GM12891 (cell line): ENCODE results near the gene HMGN3.

ENCODE experiments used
- DNase-seq: peaks from one replicate; pipeline ENCODE4 v3.0.0; 2011; ENCODE audit warnings: low spot score; ENCODE audit not compliant: insufficient read length
- FAIRE-seq: peaks from 2 replicates; lab custom pipeline; 2011; peaks lifted over from hg19 to GRCh38; lab: Jason Lieb, UNC
- PAX5 ChIP-seq: IDR thresholded peaks from 2 replicates; pipeline ENCODE4 v1.6.1; 2011; ENCODE audit warnings: low read length, moderate library complexity, mild to moderate bottlenecking; ENCODE audit not compliant: insufficient read depth, severe bottlenecking
- POLR2A ChIP-seq: IDR thresholded peaks from 2 replicates; pipeline ENCODE4 v1.6.1; 2011; ENCODE audit warnings: low read depth, low read length, control low read depth
- POLR2AphosphoS5 ChIP-seq: IDR thresholded peaks from 2 replicates; pipeline ENCODE4 v1.6.1; 2011; ENCODE audit warnings: low read depth, low read length, control low read depth
- POU2F2 ChIP-seq: IDR thresholded peaks from 2 replicates; pipeline ENCODE4 v1.6.1; 2011; ENCODE audit warnings: low read depth, mild to moderate bottlenecking, control low read depth, low read length, moderate library complexity
- SPI1 ChIP-seq: IDR thresholded peaks from 2 replicates; pipeline ENCODE4 v1.6.1; 2011; ENCODE audit warnings: low read depth, low read length, control low read depth
- TAF1 ChIP-seq: IDR thresholded peaks from 2 replicates; pipeline ENCODE4 v1.6.1; 2011; ENCODE audit warnings: low read depth, low read length, control low read depth

HMGN3 gene

DNA sequence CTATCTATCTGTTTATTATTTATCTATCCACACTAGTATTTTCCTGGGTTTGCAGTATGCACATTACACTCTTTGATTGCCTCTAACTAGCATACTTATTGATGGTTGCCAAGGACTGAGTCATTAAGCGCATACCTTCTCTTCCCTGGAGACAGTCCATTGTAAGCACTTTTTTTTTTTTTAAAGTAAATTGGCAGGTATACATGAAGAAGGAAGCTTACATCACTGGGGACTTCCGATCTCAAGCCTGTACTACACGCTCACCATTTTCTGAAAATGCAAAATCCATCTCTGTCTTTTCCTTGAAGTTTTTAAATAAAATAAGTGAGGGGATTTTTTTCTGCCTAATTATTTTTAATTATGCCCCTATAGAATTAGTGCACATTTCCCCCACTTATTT is 63.5 kb downstream of the HMGN3 start:
- TF ChIP-seq POU2F2 (no peak), PAX5 (no peak), POLR2AphosphoS5 (no peak), SPI1 (no peak), POLR2A (no peak), TAF1 (no peak)
- no peak for DNase-seq
- FAIRE-seq = no peak

DNA sequence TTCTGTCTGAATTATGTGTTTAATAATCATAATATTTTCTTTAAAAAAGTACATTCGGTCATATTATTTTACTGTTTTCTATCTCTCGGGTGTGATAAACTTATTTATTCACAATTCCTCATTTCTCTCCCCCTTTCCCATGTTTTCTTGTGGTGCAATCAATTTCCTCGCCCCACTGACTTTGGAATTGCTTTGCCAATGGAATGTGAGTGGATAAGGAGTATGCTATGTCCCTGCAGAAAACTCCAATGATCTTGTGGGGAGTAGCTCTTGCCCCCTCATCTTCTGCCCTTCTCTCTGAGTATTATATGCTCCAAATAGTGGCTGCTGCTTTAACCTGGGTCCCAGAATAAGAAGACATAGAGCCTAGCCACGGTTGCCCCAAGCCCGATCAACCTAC is 64.1 kb downstream of the HMGN3 start:
- DNase-seq (no peak), FAIRE-seq (no peak)
- TF ChIP-seq POLR2AphosphoS5 = no peak
- no peak for TF ChIP-seq POLR2A
- no peak for TF ChIP-seq POU2F2
- TF ChIP-seq TAF1 = no peak
- TF ChIP-seq PAX5 = no peak

DNA sequence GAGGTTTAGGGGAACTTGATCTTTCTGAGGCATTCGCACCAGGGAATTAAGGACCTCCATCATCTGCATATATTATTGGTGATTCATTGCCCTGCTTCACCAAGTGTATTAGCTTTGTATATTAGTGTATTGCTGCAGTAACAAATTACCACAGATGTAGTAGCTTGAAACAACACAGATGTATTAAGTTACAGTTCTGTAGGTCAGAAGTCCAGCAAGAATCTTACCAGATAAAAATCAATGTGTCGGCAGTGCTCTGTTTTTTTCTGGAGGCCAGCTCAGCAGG is 65.8 kb downstream of the HMGN3 start:
- TF ChIP-seq SPI1 (no peak), POLR2A (no peak), POLR2AphosphoS5 (no peak), PAX5 (no peak), POU2F2 (no peak), TAF1 (no peak)
- DNase-seq (no peak), FAIRE-seq (no peak)

DNA sequence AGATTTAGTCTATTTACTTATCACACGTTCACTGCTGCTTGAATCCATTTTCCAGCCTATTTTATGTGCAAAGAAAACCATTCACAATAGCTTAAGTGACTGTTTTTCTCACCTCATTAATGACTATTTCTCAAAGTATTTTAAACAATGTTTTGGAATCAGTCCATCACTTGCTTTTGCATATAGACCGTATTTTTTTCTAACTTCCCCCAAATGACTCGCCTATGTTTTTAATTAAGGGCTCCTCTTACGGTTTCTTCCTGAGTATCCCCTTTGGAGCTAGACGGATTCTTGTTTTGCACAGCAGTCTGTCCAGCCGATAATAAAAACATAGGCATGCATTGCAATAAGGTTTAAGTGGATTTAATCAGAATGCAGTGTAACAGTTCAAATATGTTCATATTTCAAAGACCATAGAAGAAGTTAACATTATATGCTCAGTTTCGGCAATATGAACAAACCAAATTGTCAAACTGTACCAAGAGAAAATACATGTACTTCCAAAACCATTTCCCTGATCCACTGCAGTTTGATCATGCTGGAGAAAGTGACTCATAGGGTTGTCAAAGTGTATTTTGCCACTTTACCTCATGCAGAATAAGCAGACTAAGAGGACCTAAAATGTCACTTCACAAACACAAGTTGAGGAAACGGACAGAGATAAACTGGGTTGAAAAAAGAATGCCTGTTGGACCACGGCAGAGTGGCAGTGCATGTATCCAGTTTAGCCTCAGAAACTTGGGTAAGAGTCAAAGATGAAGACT is 66.4 kb downstream of the HMGN3 start:
- no peak for FAIRE-seq
- no peak for TF ChIP-seq TAF1
- no peak for TF ChIP-seq PAX5
- no peak for TF ChIP-seq POLR2A
- TF ChIP-seq POU2F2 = no peak
- no peak for TF ChIP-seq POLR2AphosphoS5
- TF ChIP-seq SPI1 = no peak
- no peak for DNase-seq

DNA sequence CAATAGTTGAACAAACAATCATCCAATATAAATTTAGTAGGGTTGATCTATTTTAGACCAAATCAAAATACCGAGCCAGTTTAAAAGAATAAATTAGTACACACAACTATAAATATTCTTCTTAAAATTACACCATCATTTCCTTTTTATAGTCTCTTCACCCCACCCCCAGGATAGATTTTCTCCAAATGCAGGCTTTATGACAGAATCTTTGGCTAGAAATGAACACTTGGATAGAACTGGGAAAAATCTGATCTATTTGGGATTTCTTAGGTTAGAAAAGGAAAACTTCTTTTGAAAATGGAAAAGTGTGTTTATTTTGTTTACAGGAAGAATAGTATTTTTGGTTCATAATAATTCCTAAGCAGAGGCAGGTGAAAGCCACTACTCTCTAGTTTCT is 74.6 kb downstream of the HMGN3 start:
- FAIRE-seq (no peak), DNase-seq (no peak)

DNA sequence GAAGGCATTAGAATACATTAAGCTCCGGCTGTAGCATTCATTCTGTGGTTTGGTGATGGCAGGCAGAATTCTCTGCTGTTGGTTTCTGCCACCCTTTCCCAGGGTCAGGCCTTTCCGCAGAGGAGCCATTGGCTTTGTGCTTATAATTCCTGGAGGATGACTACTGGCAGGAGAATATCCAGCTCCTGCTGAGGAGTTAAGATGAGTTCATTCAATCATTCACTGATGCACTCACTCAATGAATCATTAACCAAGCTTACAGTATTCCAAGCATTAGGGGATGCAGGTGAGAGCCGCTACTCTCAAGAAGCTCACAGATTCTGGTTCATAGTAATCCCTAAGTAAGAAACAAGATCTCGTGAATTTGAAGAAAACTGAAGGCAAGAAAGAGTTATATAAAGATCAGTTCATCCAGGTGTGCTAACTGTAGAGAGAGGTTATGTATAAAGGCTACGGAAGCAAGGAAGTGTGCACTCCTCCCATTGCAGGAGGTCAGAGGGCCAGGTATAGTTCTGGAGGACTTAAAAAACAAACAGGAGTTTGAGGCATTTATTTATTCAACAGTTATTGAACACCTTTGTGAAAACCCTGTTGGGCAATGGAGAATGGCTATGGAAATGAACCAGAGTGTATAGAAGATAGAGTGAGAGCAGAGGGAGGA is 75.5 kb downstream of the HMGN3 start:
- TF ChIP-seq POLR2AphosphoS5 (no peak), POLR2A (no peak), POU2F2 (no peak), PAX5 (no peak), SPI1 (no peak), TAF1 (no peak)
- DNase-seq (no peak), FAIRE-seq (no peak)

More for the DNA sequence above, 74.6 kb downstream of the HMGN3 start:
- TF ChIP-seq POU2F2 = no peak
- no peak for TF ChIP-seq POLR2A
- no peak for TF ChIP-seq TAF1
- TF ChIP-seq PAX5 = no peak
- TF ChIP-seq SPI1 = no peak
- no peak for TF ChIP-seq POLR2AphosphoS5

DNA sequence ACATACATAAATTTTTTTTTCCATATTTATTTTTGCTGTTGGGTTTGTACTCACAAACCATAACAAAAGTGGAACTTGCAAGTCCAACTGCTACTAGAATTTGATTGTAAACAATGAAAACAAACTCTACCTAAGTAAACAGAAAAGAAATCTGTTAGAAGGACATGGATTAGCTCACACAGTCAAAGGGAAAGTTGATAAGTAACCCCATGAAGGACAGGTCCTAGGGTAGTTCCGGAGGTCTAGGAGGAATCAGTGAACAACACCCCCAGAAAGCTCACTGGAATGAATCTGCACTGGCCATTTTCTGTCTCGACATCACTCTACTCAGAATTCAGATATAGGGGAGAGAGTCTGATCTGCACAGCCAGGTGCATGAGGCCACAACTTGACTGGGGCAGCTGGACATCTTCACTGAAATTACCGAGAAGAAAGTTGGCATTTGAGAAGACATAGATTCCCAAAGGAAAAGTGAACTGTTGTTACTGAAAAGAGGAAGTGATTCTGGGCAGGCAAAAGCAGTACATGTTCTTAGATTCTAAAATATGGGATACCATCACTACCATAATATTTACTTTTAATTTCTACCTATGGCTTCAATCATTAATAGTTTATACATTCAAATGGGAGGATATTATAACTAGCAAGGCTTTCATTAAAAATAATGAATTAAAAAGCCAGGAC is 76.4 kb downstream of the HMGN3 start:
- FAIRE-seq (no peak), DNase-seq (no peak)
- TF ChIP-seq SPI1 = peak; percentile 61
- TF ChIP-seq TAF1 = no peak

DNA sequence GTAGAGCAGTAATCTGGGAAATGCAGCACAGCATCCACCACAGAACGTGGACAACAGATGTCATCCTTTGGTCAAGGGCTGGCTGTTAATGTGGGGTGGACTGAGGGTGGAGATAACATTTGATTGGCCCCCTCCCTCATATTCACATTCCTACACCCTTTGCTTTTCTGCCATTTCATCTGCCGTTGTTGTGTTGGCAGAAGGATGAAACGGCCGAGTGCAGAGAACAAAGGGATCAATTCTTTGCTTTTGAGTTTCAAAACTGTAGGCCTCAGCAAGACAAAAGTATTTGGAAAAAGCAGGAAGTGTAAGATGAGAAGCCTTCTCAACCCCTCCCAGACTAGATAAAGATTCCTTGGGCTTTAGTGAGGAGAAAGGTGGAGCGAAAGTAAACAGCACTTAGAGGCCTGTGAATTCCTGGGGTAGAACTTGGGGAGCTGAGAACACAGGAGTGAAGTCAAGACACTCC is 82.2 kb downstream of the HMGN3 start:
- FAIRE-seq (no peak), DNase-seq (no peak)
- TF ChIP-seq PAX5 (no peak), SPI1 (no peak), POU2F2 (no peak), POLR2AphosphoS5 (no peak), TAF1 (no peak), POLR2A (no peak)
